ENCODE measurements around the gene SPEM2. TPM values are rescaled to one million over a fixed set of nuclear protein-coding genes. Genes with fewer than 3 reads are reported as not detected.

The SPEM2 gene
- total and polyA plus RNA-seq, 2 experiments from 2014 or later = not detected

DNA sequence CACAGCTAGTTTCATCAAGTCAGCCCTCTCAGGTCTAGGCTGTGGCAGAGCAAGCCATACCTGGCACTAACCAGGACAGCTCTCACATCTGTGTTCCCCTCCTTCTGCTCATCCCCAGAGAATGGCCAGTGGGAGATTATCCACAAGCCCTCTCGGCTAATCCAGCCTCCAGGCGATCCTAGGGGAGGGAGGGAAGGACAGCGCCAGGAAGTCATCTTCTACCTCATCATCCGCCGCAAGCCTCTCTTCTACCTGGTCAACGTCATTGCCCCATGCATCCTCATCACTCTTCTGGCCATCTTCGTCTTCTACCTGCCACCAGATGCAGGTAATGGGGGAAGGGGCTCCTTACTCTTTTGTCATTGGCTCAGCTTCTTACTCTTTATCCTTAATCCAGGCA lies 23.0 kb downstream of the SPEM2 start:
- Histone ChIP-seq H3K9me3 (ENCODE audit: low read depth) (no peaks in the 10 kb centered on the region), H3K36me3 (no peaks in the 10 kb centered on the region), H3K4me1 (ENCODE audit: low read depth) (peaks cover 6% of the 10 kb centered on the region), H3K27ac (no peak overlapping the region), H3K4me3 (no peak overlapping the region), H3K27me3 (no peaks in the 10 kb centered on the region)
- DNase-seq (ENCODE audit: low read depth in 1 of 2, low spot score in 1 of 2) = no peak
- TF ChIP-seq, protein P1, sequence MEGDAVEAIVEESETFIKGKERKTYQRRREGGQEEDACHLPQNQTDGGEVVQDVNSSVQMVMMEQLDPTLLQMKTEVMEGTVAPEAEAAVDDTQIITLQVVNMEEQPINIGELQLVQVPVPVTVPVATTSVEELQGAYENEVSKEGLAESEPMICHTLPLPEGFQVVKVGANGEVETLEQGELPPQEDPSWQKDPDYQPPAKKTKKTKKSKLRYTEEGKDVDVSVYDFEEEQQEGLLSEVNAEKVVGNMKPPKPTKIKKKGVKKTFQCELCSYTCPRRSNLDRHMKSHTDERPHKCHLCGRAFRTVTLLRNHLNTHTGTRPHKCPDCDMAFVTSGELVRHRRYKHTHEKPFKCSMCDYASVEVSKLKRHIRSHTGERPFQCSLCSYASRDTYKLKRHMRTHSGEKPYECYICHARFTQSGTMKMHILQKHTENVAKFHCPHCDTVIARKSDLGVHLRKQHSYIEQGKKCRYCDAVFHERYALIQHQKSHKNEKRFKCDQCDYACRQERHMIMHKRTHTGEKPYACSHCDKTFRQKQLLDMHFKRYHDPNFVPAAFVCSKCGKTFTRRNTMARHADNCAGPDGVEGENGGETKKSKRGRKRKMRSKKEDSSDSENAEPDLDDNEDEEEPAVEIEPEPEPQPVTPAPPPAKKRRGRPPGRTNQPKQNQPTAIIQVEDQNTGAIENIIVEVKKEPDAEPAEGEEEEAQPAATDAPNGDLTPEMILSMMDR (IDR thresholded peaks at IDR 0.05; ENCODE audit: low read depth, low read length) = no peak

DNA sequence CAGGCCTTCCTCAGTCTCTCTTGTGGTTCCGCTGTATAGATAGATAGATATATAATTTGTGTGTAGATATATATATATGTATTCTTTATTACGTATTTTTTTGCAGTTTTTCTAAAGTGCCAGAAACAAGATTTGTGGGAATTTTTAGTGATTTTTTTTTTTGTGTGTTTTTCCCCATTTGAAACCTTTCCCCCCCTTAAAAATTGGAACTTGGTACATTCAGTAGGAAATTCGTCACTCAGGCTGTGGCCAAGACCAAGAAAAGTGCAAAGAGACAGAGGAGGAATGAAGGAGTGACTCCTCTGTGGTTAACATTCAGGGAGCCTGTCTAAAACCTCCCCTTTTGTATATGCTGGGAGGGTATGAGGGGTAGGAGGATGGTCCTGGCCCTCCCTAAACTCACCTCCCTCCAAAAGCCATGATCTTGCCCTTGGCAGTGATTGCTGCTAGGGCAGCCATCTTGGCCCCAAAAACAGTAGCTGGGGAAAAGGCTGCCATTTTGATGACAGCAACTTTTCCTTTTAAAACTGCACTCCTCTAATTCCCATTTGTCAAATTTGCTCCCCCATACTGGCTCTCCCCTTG lies 34.6 kb downstream of the SPEM2 start:
- no peaks in the 10 kb centered on the region for H3K27me3 ChIP-seq
- no peaks in the 10 kb centered on the region for H3K4me1 ChIP-seq (ENCODE audit: low read depth)
- TF ChIP-seq, protein P1 (IDR thresholded peaks at IDR 0.05; ENCODE audit: low read depth, low read length) = no peak
- no peak overlapping the region for H3K27ac ChIP-seq
- no peaks in the 10 kb centered on the region for H3K9me3 ChIP-seq (ENCODE audit: low read depth)
- no peaks in the 10 kb centered on the region for H3K36me3 ChIP-seq
- no peak for DNase-seq (ENCODE audit: low read depth in 1 of 2, low spot score in 1 of 2)
- no peak overlapping the region for H3K4me3 ChIP-seq

DNA sequence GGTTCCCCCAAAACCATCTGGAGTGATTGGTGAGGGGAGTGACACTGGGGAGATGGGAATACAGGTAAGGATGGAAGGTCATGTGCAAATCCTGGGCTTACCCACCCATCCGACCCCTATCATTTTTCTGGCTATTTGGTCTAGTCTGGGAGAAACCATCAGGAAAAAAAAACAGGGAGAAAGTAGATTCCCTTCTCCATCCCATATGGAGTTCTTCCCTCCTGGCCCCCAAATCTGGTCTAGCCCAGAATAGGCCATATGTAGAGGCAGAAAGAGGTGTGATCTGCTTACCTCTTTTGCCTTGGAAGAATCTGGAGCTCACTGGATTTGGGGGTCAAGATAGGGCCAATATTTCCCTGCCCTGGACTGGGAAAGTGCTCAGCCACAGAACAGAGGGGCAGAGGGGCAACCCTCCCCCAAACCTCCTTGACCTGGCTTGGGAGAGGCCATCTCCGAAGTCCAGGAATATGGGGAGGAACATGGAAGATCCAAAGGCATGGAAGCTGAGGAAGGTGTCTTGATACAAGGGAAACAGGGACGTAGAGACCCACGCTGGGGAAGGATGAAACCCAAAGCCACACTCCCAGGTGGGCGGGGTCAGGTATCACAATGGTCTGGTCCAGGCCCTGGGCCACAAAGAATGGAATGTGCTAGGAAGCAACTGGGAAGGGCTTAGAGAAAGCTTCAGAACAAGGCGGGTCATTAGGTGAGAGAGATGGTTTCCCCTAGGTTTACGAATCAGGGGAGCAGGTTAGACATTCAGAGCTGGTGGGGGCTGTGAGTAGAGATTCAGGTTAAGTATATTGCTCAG lies 35.6 kb downstream of the SPEM2 start:
- no peak overlapping the region for H3K4me3 ChIP-seq
- no peaks in the 10 kb centered on the region for H3K9me3 ChIP-seq (ENCODE audit: low read depth)
- no peak for DNase-seq (ENCODE audit: low read depth in 1 of 2, low spot score in 1 of 2)
- TF ChIP-seq, protein P1 (IDR thresholded peaks at IDR 0.05; ENCODE audit: low read depth, low read length) = no peak
- H3K27ac ChIP-seq = no peak overlapping the region
- H3K4me1 ChIP-seq (ENCODE audit: low read depth) = no peaks in the 10 kb centered on the region
- H3K27me3 ChIP-seq = no peaks in the 10 kb centered on the region
- H3K36me3 ChIP-seq = peaks cover 3% of the 10 kb centered on the region

DNA sequence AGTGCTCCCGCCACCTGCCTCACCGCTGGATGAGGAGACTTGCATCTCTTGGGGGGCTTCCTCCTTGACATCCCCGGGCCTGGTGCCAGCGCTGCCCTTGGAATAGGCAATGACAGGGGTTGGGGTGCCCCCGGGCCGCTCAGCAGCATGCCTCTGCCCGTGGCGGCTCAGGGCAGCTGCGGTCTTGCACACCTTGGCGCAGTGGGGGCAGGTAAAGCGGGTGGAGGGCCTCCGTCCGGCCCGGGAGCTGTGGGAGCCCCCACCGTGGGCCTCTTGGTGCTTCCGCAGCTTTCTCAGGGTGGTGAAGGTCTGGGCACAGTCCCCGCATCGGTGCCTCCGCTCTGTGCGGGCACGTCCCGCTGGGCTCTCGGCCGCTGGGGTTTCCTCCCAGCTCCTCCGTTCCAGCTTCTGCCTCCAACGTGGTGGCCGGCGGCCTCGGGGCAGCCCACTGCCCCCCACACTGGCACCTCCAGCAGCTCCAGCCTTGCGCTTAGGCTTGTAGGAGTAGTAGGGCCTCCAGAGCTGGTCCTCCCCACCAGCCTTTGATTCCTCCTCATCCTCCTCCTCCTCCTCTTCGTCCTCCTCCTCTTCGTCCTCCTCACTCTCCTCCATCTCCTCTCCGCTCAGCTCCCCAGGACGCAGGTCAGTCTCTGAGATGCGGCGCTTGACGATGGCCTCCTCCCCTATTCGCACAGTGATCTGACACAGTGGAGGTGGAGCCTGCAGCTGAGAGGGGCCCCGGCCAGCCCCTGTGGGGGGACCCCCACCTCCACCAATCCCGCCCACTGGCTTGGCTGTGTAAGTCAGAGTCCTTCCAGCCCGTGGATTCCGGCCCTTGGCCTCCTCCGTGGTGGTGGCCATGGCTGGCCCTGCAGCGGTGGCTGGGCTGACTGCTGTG lies 37.3 kb downstream of the SPEM2 start:
- TF ChIP-seq, protein P1 (IDR thresholded peaks at IDR 0.05; ENCODE audit: low read depth, low read length) = no peak
- no peak for DNase-seq (ENCODE audit: low read depth in 1 of 2, low spot score in 1 of 2)
- Histone ChIP-seq H3K27me3 (no peaks in the 10 kb centered on the region), H3K4me3 (no peak overlapping the region), H3K9me3 (ENCODE audit: low read depth) (no peaks in the 10 kb centered on the region), H3K27ac (peak overlapping the region; percentile 54), H3K4me1 (ENCODE audit: low read depth) (no peaks in the 10 kb centered on the region), H3K36me3 (peaks cover 3% of the 10 kb centered on the region)

DNA sequence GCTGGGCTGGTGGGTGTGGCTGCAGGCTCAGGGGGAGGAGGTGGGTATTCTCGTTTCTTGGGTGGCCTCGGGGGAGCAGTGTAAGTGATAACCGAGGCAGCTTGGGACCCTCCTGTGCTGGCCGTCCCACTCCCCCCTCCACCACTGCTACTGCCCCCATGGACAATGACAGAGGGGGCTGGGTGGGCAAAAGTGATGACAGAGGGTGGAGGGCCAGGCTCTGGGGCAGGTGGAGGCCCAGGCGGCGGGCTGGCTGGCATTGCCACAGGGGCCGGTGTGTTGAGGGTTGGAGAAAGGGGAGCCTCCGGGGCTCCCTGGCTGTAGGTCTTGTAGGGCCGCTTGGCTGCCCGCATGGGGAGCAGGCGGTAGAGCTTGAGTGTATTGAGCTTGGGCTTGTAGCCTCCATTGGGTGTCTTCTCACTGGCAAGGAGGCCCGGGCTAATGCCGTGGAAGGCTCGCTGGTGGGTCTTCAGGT lies 38.0 kb downstream of the SPEM2 start:
- no peak for DNase-seq (ENCODE audit: low read depth in 1 of 2, low spot score in 1 of 2)
- no peaks in the 10 kb centered on the region for H3K27me3 ChIP-seq
- TF ChIP-seq, protein P1 (IDR thresholded peaks at IDR 0.05; ENCODE audit: low read depth, low read length) = no peak
- peaks cover 3% of the 10 kb centered on the region for H3K36me3 ChIP-seq
- no peaks in the 10 kb centered on the region for H3K4me1 ChIP-seq (ENCODE audit: low read depth)
- no peak overlapping the region for H3K4me3 ChIP-seq
- peak overlapping the region; percentile 54 for H3K27ac ChIP-seq
- no peaks in the 10 kb centered on the region for H3K9me3 ChIP-seq (ENCODE audit: low read depth)
